ENCODE data around the gene LRRC61. TPM values are rescaled to one million over a fixed set of nuclear protein-coding genes. Genes with fewer than 3 reads are reported as not detected.

The LRRC61 gene
- total RNA-seq, 1 donor from 2014 or later, result not detected

DNA sequence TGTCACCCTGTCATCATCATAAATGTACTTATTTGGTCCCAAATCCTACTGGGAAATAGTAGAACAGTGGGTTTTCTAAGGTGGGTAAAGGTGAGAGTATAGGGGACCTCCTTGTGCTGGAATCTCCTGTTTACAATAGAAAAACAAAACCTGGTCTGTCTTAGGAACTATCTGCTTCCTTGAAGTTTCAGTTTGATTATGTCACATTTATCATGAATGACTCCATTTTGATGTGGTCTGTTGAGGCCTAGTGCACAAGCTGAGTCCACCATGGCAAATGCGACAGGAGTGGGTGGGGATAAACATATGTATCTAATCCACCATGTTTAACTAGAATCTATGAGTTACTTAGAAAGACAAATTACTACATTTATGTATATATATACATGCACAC lies 32.5 kb downstream of the LRRC61 start:
- peaks cover 8% of the 10 kb centered on the region for H3K27me3 Mint-ChIP-seq (ENCODE audit: unreplicated experiment)
- H3K36me3 Mint-ChIP-seq (ENCODE audit: unreplicated experiment), result no peaks in the 10 kb centered on the region
- DNase-seq (ENCODE audit: extremely low spot score, unreplicated experiment), result no peak
- H3K4me3 Mint-ChIP-seq (ENCODE audit: unreplicated experiment), result no peak overlapping the region
- no peaks in the 10 kb centered on the region for H3K9me3 Mint-ChIP-seq (ENCODE audit: unreplicated experiment)
- TF ChIP-seq, protein P1, sequence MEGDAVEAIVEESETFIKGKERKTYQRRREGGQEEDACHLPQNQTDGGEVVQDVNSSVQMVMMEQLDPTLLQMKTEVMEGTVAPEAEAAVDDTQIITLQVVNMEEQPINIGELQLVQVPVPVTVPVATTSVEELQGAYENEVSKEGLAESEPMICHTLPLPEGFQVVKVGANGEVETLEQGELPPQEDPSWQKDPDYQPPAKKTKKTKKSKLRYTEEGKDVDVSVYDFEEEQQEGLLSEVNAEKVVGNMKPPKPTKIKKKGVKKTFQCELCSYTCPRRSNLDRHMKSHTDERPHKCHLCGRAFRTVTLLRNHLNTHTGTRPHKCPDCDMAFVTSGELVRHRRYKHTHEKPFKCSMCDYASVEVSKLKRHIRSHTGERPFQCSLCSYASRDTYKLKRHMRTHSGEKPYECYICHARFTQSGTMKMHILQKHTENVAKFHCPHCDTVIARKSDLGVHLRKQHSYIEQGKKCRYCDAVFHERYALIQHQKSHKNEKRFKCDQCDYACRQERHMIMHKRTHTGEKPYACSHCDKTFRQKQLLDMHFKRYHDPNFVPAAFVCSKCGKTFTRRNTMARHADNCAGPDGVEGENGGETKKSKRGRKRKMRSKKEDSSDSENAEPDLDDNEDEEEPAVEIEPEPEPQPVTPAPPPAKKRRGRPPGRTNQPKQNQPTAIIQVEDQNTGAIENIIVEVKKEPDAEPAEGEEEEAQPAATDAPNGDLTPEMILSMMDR (IDR thresholded peaks at IDR 0.05), result no peak
- no peak overlapping the region for H3K27ac Mint-ChIP-seq (ENCODE audit: unreplicated experiment)
- peaks cover 2% of the 10 kb centered on the region for H3K4me1 Mint-ChIP-seq (ENCODE audit: unreplicated experiment)

DNA sequence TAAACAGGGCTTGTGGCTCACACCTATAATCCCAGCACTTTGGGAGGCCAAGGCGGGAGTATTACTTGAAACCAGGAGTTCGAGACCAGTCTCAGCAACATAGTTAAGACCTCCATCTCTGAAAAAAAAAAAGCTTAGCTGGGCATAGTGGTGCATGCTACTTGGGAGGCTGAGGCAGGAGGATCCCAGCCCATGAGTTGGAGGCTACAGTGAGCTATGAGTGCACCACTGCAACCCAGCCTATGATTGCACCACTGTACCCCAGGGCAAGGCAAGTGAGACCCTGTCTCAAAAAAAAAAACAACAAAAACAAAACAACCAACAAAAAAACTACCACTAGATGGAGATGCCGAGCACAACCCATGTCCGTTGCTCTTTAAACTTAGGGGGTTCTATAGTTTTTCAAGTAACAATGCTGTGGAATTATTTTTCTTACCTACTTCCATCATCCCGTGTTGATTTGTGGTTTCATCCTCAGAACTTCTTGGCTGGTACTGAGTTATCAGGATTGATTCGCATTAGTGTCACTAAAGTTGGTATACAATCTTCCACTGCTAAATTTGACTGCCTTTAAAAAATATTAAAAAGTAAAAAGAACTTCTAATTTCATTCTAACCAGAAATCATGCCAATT lies 33.2 kb downstream of the LRRC61 start:
- TF ChIP-seq, protein P1 (IDR thresholded peaks at IDR 0.05), result peak; percentile 77
- no peak for DNase-seq (ENCODE audit: extremely low spot score, unreplicated experiment)
- H3K4me1 Mint-ChIP-seq (ENCODE audit: unreplicated experiment), result peaks cover 2% of the 10 kb centered on the region
- H3K4me3 Mint-ChIP-seq (ENCODE audit: unreplicated experiment), result no peak overlapping the region
- H3K27ac Mint-ChIP-seq (ENCODE audit: unreplicated experiment), result no peak overlapping the region
- no peaks in the 10 kb centered on the region for H3K9me3 Mint-ChIP-seq (ENCODE audit: unreplicated experiment)
- H3K36me3 Mint-ChIP-seq (ENCODE audit: unreplicated experiment), result no peaks in the 10 kb centered on the region
- peaks cover 8% of the 10 kb centered on the region for H3K27me3 Mint-ChIP-seq (ENCODE audit: unreplicated experiment)

DNA sequence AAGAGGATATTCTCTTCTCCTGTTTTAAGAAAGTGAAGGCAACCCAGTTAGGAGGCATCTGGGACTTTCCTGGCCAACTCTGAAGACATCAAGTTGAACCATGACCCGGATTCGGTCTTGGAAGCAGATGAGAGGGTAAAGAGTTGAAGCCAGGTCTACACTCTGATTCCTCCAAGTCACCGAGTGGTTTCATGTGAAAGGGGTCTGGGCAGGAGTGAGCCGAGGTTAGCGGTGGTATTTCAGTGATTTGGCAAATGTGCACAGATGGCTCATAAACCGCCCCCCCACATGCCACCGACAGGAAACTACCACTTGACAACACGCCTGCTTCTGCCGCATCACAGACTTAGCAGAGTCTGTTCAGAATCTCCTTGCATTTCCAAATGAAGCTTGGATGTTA lies 34.1 kb downstream of the LRRC61 start:
- Mint-ChIP-seq H3K27me3 (ENCODE audit: unreplicated experiment) (peaks cover 4% of the 10 kb centered on the region), H3K36me3 (ENCODE audit: unreplicated experiment) (no peaks in the 10 kb centered on the region), H3K4me3 (ENCODE audit: unreplicated experiment) (no peak overlapping the region), H3K4me1 (ENCODE audit: unreplicated experiment) (peaks cover 6% of the 10 kb centered on the region), H3K9me3 (ENCODE audit: unreplicated experiment) (no peaks in the 10 kb centered on the region), H3K27ac (ENCODE audit: unreplicated experiment) (no peak overlapping the region)
- TF ChIP-seq, protein P1 (IDR thresholded peaks at IDR 0.05), result no peak
- DNase-seq (ENCODE audit: extremely low spot score, unreplicated experiment), result no peak

DNA sequence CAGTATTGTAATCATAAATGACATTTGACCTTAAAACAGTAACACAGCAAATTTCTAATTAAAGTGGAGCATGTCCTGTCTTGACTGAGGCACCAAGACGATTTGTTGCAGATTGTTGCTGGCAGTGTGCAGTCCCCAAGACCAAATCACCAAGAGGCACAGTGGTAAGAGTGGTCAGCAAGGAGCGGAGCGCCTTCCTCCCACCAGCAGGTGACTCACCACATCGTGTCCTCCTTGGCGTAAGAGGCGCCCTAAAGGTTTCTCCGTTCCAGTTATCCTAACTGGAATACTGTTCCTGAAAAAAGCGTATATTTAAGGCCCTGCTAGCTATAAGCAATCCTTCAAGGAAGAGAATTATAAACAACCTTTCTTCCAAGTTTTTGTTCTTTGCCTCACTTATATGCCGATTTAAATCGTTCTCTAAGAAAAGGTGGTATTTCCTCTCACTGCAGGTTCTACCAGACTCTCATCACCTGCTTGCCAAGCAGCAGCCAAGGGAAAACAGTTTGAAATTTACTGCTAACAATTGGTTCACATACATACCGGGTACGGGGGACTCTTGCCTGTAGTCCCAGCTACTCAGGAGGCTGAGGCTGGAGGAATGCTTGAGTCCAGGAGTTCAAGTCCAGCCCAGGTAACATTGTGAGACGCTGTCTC lies 34.7 kb downstream of the LRRC61 start:
- DNase-seq (ENCODE audit: extremely low spot score, unreplicated experiment), result no peak
- no peak overlapping the region for H3K27ac Mint-ChIP-seq (ENCODE audit: unreplicated experiment)
- peaks cover 6% of the 10 kb centered on the region for H3K4me1 Mint-ChIP-seq (ENCODE audit: unreplicated experiment)
- no peaks in the 10 kb centered on the region for H3K9me3 Mint-ChIP-seq (ENCODE audit: unreplicated experiment)
- TF ChIP-seq, protein P1 (IDR thresholded peaks at IDR 0.05), result no peak
- peaks cover 3% of the 10 kb centered on the region for H3K27me3 Mint-ChIP-seq (ENCODE audit: unreplicated experiment)
- no peaks in the 10 kb centered on the region for H3K36me3 Mint-ChIP-seq (ENCODE audit: unreplicated experiment)
- no peak overlapping the region for H3K4me3 Mint-ChIP-seq (ENCODE audit: unreplicated experiment)

DNA sequence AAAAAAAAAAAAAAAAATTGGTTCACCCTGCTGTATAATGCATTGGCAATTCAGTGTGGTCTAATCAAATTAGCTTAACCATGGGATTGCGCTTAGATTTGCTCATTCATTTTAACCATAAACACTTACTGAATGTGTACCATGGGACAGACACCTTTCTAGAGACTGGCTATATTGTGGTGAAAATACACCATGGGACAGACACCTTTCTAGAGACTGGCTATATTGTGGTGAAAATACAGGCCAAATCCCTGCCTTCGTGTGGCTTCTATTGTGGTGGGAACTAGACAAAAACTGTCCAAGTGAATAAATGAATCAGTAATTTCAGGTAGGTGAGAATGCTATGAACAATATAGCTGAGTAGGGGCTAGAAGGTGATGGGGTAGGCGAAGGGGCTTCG lies 35.3 kb downstream of the LRRC61 start:
- TF ChIP-seq, protein P1 (IDR thresholded peaks at IDR 0.05), result no peak
- H3K27ac Mint-ChIP-seq (ENCODE audit: unreplicated experiment), result no peak overlapping the region
- no peak for DNase-seq (ENCODE audit: extremely low spot score, unreplicated experiment)
- no peaks in the 10 kb centered on the region for H3K27me3 Mint-ChIP-seq (ENCODE audit: unreplicated experiment)
- H3K4me1 Mint-ChIP-seq (ENCODE audit: unreplicated experiment), result peaks cover 6% of the 10 kb centered on the region
- H3K9me3 Mint-ChIP-seq (ENCODE audit: unreplicated experiment), result no peaks in the 10 kb centered on the region
- no peaks in the 10 kb centered on the region for H3K36me3 Mint-ChIP-seq (ENCODE audit: unreplicated experiment)
- no peak overlapping the region for H3K4me3 Mint-ChIP-seq (ENCODE audit: unreplicated experiment)
